Mucosa of rectum (tissue), 2 donors: Measurements from ENCODE around the gene DAB1.

ENCODE experiments used
- H3K27ac ChIP-seq, 2 donors: one replicate each; pipeline ENCODE4 v1.7.0; 2013; ENCODE audit warnings: inconsistent platforms in 2 of 2, low read depth in 2 of 2, low read length in 2 of 2
- H3K27me3 ChIP-seq, 2 donors: one replicate each; pipeline ENCODE4 v1.7.0; 2013; ENCODE audit warnings: low read length in 2 of 2; ENCODE audit not compliant: control insufficient read depth in 2 of 2, insufficient read depth in 2 of 2
- H3K36me3 ChIP-seq, 2 donors: one replicate each; pipeline ENCODE4 v1.7.0; 2013; ENCODE audit warnings: low read length in 2 of 2; ENCODE audit not compliant: control insufficient read depth in 2 of 2, insufficient read depth in 2 of 2
- H3K4me1 ChIP-seq, 2 donors: one replicate each; pipeline ENCODE4 v1.7.0; 2013; ENCODE audit warnings: low read length in 2 of 2, mild to moderate bottlenecking in 1 of 2; ENCODE audit not compliant: control insufficient read depth in 2 of 2, insufficient read depth in 2 of 2
- H3K4me3 ChIP-seq, 2 donors: one replicate each; pipeline ENCODE4 v1.7.0; 2013; ENCODE audit warnings: low read length in 2 of 2
- H3K9ac ChIP-seq, 2 donors: one replicate each; pipeline ENCODE4 v1.7.0; 2013; ENCODE audit warnings: low read length in 2 of 2, low read depth in 1 of 2, mild to moderate bottlenecking in 1 of 2
- H3K9me3 ChIP-seq, 2 donors: one replicate each; pipeline ENCODE4 v1.7.0; 2013; ENCODE audit warnings: low read length in 2 of 2; ENCODE audit not compliant: control insufficient read depth in 2 of 2
- donor health status: healthy.
- donor health status: Normal muscosa, but diverticular disease.

Gene DAB1

DNA sequence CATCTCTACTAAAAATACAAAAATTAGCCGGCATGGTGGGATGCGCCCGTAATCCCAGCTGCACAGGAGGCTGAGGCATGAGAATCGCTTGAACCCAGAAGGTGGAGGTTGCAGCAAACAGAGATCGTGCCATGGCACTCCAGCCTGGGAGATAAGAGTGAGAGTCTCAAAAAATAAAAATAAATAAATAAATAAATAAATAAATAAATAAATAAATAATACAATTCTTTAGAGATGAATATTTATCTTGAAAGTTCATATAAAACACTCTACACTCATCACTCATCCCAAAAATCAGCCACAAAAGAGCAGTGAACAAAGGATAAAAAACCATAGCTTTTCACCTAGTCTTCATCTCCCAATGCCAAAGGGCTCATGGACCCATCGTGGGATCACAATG is 295.9 kb downstream of the DAB1 start:
- H3K27me3 ChIP-seq = no peaks in the 10 kb centered on the region
- no peak overlapping the region for H3K27ac ChIP-seq
- H3K9ac ChIP-seq = no peak overlapping the region
- no peak overlapping the region for H3K4me3 ChIP-seq
- no peaks in the 10 kb centered on the region for H3K9me3 ChIP-seq
- H3K4me1 ChIP-seq = no peaks in the 10 kb centered on the region
- H3K36me3 ChIP-seq = no peaks in the 10 kb centered on the region

DNA sequence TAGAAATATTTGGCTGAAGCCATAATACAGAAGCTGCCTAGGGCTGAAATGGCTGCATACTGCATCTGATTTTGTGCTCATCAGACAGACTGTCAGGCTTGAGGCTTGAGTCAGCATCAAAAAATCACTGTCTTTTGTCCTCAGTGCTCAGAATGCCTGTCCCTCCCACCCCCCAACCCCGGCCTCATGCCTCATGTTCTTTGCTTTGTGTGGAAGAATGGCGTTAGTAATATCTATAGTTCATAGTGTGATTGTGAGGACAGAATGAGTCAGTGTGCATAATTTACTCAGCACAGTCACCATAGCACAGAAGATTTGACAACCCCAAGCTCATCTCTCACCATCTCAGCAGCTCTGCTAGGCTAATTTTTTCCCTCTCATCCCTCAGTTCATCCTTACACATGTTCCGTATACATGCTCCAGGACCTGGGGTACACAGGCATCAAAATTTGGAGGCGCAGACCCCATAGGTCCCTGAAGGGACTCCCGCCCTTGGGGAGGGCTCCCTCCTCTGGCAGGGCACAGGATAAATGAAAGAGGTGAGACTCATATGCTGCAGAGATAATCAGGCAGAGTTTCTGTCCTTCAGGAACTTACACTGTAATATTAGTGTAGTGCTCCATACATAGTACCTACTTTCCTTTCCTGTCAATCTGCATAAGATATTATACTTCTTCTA is 299.0 kb downstream of the DAB1 start:
- no peak overlapping the region for H3K9ac ChIP-seq
- H3K27ac ChIP-seq = no peak overlapping the region
- H3K4me3 ChIP-seq = no peak overlapping the region
- H3K9me3 ChIP-seq = no peaks in the 10 kb centered on the region
- H3K4me1 ChIP-seq = no peaks in the 10 kb centered on the region
- no peaks in the 10 kb centered on the region for H3K36me3 ChIP-seq
- no peaks in the 10 kb centered on the region for H3K27me3 ChIP-seq

DNA sequence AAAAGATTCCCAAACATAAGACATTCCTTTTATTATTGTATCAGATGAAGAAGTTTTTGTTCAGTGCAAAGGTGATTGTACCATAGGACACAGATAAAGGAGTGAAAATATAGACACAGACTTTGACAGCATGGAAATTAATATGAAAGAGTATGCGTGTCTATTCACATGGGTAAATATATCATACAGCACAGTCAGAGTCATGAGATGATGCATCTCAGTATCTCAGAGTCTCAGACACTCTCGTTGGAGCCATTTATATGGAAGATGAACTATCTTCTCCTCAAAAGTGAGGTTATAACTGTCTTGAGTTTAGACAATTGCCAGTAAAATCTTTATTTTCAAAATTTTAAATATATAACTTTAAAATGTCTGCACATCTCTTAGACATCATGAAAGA is 299.7 kb downstream of the DAB1 start:
- no peaks in the 10 kb centered on the region for H3K36me3 ChIP-seq
- H3K4me1 ChIP-seq = no peaks in the 10 kb centered on the region
- no peak overlapping the region for H3K27ac ChIP-seq

DNA sequence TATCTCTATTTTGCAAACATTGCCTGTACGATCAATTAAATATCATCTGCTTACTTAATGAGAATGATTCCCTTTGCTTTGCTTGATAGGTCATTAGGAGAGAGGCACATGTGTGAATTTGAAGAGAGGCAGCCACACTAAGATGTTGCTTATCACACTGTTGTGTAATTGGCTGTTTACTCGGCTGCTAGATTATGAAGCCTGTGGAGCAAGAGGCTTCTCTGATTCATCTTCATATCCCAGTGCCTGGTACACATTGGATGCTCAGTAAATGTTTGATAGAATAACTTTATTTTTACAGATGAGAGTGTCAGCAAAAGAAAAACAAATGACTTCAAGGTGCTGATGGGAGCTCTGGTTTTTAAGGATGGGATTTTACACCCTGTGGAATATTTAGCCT is 301.8 kb downstream of the DAB1 start:
- Histone ChIP-seq H3K4me3 (no peak overlapping the region), H3K9ac (no peak overlapping the region), H3K9me3 (no peaks in the 10 kb centered on the region), H3K27me3 (no peaks in the 10 kb centered on the region), H3K27ac (no peak overlapping the region), H3K36me3 (no peaks in the 10 kb centered on the region), H3K4me1 (no peaks in the 10 kb centered on the region)

More for the DNA sequence above, 299.7 kb downstream of the DAB1 start:
- Histone ChIP-seq H3K9me3 (no peaks in the 10 kb centered on the region), H3K4me3 (no peak overlapping the region), H3K27me3 (no peaks in the 10 kb centered on the region), H3K9ac (no peak overlapping the region)

DNA sequence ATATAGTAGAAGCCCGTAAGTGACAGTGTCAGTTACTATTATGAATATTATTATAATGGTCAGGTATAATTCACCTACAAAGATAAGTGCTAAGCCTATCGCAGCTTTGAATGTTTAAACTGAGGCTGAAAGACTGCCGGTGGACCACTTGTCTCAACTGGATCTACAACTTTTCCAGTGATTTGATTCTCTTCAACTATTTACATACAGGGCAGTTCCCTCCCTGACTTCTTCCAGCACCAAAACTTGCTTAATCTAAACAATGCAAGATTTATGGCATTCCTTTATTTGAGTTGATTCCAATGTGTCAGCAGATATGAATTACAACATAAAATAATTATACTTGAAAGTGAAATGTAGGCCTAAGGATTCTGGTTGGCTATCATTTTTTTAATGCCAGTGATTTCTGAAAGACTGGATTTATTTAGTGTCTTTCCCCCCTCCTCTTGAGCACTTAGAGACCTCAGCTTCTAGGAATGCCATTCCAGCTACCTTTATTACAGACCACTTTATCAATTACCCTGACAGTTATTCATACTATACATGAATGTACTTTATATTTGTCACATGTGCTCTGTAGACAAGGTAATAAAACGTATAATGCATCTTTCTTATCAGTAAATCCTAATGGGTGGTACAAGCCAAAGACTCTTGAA is 304.8 kb downstream of the DAB1 start:
- Histone ChIP-seq H3K4me1 (no peaks in the 10 kb centered on the region), H3K27ac (no peak overlapping the region), H3K27me3 (no peaks in the 10 kb centered on the region), H3K9ac (no peak overlapping the region), H3K9me3 (no peaks in the 10 kb centered on the region), H3K4me3 (no peak overlapping the region), H3K36me3 (no peaks in the 10 kb centered on the region)

DNA sequence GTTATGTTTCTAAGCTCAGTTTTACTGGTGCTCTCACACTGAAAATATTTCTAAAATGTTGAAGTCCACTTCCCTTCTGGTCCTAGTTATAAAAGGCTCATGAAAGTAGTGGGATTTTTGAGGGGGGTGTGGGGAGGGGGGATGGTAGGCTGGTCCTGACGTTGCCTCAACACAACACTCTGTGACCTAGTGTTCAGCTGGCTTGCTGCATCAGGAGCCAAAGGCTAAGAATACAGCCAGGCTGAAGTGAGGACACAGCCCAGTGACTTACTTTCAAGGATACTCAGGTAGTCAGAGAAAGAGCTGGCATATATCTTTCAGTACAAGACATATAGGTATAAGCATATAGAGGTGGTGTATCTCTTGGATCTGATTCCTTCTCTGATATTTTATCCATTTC is 306.1 kb downstream of the DAB1 start:
- Histone ChIP-seq H3K4me1 (no peaks in the 10 kb centered on the region), H3K27me3 (no peaks in the 10 kb centered on the region), H3K4me3 (no peak overlapping the region), H3K9me3 (no peaks in the 10 kb centered on the region), H3K9ac (no peak overlapping the region), H3K36me3 (no peaks in the 10 kb centered on the region), H3K27ac (no peak overlapping the region)

DNA sequence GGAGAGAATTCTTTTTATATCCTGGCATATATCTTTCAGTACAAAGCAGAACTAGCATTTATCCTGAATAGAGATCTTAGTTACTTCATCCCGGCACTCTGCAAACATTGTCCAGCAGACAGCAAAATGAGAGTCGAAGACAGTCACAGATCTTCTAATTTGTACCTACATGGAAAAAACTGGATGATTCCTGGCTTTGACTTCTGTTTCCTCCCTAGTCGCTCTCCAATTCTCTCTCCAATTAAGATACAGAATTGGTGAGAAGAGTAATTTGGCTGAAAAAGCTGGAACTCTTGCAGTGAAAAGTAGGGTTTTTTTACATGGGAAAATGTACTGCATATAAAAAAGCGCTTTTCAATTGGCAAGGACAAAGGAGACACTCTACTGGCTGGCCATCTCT is 307.0 kb downstream of the DAB1 start:
- Histone ChIP-seq H3K9me3 (no peaks in the 10 kb centered on the region), H3K9ac (no peak overlapping the region)

DNA sequence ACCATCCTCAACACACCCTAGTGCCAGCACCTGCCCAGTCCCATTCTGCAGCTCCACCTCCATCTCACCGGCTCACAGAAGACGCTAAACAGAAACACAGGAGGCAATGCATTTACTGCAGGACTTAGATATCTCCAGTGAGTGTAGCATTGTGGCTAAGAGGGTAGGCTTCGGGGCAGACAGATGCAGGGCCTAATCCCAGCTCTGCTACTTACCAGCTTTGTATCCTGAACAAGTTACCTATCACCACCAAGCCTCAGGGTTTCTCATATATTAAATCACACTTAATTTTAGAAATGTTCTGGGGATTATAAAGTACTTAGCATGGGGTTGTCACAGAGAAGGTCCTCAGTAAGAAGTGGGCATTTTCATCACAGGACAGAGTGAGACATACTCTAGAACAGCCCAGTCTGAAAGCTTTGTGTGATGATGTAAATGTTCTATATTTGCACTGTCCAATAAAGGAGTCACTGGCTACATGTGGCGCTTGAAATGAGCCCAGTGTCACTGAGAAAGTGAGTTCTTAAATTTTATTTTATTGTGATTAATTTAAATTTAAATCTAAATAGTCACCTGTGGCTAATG is 308.7 kb downstream of the DAB1 start:
- Histone ChIP-seq H3K4me1 (no peaks in the 10 kb centered on the region), H3K4me3 (no peak overlapping the region), H3K27me3 (no peaks in the 10 kb centered on the region), H3K27ac (no peak overlapping the region), H3K9me3 (no peaks in the 10 kb centered on the region), H3K9ac (no peak overlapping the region), H3K36me3 (no peaks in the 10 kb centered on the region)

More for the DNA sequence above, 307.0 kb downstream of the DAB1 start:
- Histone ChIP-seq H3K4me1 (no peaks in the 10 kb centered on the region), H3K36me3 (no peaks in the 10 kb centered on the region), H3K27ac (no peak overlapping the region), H3K4me3 (no peak overlapping the region), H3K27me3 (no peaks in the 10 kb centered on the region)

DNA sequence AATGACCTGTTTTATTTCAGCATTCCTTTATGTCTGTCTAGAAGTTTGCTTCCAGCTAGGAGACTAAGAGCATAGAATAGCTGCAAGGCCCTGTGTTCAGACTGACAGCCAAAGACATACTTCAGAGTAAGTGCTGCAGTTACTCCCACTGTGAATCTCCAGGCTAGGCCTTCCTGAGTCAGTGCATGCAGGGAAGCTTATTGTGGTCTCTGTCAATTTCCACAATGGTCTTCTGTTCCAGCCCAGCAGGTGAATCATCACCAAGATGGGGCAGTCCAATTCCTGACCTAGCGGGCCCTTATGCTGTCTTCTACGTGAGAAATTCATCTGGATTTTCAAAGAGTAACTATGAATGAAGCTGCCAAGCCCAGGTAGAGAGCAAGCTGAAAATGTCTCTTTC is 311.7 kb downstream of the DAB1 start:
- H3K9me3 ChIP-seq = no peaks in the 10 kb centered on the region
- H3K4me1 ChIP-seq = no peaks in the 10 kb centered on the region
- no peaks in the 10 kb centered on the region for H3K36me3 ChIP-seq
- H3K9ac ChIP-seq = no peak overlapping the region
- H3K4me3 ChIP-seq = no peak overlapping the region
- no peaks in the 10 kb centered on the region for H3K27me3 ChIP-seq
- no peak overlapping the region for H3K27ac ChIP-seq

DNA sequence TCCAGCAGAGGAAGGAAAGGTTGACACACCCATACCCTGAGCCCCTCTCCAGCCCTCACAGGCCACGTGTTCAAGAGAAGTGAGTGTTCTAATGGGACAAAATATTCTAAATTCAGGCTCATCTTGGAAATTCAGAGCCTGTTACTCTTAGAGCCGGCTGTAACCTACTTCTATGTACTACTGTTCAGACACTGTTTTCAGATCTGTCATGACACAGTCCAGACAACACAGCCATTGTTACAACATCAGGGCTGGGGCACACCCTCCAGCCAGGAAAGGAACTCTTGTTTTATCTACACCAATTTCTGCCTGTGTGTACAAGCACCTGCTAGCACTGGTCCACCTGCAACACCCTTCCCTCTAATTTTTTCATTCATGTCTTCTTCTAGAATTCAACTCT is 312.7 kb downstream of the DAB1 start:
- Histone ChIP-seq H3K27me3 (no peaks in the 10 kb centered on the region), H3K4me1 (no peaks in the 10 kb centered on the region), H3K36me3 (no peaks in the 10 kb centered on the region), H3K4me3 (no peak overlapping the region), H3K9ac (no peak overlapping the region), H3K27ac (no peak overlapping the region), H3K9me3 (no peaks in the 10 kb centered on the region)
